ENCODE results near the gene SLC1A7. TPM values are rescaled to one million over a fixed set of nuclear protein-coding genes. Genes with fewer than 3 reads are reported as not detected.

SLC1A7 gene
- total RNA-seq, 1 donor from 2014 or later = not detected

- DNase-seq (ENCODE audit: low read depth, low spot score) = no peak
These were observed 26.1 kb downstream of the SLC1A7 start for GRCh38 chr1:53116307-53116810.

DNA sequence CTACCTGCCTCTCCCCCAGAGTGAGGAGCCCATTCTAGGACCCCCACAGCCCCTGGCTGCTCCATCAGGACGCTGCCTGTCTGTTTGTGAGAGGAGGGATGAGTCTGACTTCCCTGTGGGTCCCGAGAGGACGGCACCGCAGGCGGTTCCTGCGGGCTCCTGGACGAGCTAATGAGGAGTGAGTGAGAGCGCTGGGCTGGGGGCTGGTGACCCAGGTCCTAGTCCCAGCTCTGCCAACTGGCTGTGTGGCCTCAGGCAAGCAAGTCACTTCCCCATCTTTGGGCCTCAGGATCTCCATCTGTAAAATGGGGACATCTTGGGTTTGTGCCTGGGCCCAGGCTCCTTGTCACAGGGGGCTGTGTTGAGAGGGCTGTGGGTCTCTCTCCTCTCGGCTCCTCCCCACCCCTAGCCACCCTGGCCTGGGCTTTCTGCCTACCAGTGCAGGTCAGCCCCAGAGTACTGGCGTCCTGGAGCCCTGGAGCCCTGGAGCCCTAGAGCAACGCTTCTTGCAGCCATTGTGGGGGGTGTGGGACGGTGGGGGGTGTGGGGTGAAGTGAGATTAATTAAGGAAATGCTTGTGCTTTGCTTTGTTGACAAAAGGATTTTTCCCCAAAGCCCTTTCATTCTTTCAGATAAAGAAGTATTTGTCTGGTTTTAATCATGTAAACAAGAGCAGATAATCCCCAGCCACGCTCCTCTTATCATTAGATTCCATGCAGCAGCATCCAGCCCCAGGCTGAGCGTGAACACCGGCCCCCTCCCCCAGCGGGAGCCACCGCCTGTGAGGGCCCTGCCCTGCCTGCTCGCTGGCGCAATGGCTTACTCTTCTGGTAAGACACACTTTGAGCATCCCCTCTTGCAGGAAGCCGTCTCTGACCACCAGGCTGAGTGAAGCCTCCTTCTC lies 26.8 kb downstream of the SLC1A7 start:
- no peak for DNase-seq (ENCODE audit: low read depth, low spot score)

DNA sequence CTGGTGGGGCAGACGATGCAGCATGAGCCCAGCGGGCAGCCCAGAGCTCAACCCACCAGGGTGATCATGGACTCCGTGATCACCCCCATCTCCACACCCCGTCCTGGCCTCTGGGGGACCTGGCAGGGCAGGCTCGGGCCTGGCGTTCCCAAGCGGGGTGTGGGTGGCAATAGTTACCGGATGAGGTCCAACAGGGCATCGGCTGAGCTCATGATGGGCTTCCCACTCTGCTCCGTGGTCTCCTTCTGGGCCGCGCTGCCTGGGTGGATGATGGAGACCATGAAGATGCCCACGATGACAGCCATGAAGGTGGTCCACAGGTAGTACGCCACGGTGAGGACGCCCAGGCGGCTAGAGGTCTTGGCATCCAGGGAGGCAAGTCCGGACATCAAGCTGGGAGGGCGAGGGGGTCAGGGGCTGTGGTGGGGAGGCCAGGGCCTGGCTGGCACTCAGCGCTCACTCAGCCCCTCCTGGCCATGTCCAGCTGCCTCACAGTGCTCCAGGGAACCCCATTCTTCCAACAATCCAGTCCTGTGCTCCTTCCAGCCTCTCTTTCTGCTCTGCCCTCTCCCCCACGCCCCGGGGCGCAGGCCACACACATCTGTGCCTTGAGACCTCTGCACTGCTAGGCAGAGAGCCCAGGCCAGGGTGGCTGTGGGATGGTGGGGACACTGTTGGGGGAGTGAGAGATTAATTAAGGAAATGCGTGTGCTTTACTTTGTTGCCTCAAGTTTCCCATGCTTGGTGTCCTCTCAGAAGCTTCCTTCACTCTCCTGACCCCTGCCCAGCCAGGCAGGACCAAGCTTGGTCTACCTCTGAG lies 27.6 kb downstream of the SLC1A7 start:
- DNase-seq (ENCODE audit: low read depth, low spot score) = no peak

GRCh38 chr1:53114090-53114489 lies 28.3 kb downstream of the SLC1A7 start:
- no peak for DNase-seq (ENCODE audit: low read depth, low spot score)

DNA sequence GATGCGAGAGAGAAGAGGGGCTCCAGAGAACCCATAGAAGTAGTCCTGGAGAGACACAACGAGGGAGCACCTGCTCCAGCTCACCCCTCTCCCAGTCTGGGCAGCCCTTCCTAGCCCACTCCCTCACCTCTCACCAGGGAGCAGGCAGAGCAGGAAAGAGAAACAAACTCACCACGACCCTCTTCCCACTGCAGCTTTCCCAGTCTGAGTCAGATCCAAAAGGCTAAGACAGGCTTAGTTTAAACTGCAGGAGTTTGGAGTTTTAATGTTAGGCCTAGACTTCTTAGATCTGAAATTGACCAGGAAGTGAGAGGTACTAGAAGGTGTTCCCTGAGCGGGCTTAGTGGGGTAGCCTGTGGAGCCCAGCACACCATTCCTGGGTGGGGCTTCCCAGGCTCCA lies 29.6 kb downstream of the SLC1A7 start:
- DNase-seq (ENCODE audit: low read depth, low spot score) = no peak

DNA sequence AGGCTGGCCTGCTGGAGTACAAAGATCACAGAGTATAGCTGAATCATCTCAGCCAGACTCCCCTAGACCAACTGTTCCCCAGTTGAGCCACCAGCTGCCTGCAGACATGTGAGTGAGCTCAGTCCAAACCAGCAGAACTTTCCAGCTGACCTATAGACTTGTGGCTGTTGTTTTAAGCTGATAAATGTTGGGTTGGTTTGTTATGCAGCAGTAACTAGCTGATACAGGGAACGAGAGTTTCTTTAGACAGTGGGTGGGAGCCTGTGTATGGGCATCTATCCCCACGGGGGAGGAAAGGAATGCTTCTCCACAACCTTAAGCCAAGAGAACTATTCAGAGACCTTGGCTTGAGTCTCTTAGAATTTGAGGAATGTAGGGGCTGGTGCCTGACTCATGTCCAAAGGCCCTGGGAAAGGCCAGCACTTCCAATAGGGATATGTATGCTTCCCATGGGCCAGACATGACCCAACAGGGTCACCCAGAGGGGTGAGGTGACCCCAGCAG lies 30.1 kb downstream of the SLC1A7 start:
- no peak for DNase-seq (ENCODE audit: low read depth, low spot score)

DNA sequence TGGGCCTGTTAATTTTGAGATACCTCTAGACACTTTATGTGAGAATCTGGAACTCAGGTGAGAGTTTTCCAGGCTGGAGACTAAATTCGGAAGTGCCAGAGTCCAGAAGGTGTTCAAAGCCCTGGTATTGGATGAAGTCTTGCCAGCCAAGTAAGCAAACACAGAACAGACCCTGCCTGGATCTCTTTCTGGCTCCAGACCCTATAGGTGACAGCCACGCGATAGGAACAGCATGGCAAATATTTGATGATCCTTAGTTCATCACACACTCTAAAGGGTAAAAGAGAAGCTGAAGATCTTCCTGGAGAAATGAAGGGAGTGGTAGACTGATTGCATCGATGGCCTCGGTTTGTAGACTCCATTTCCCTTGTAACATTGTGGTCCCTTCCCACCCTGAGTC lies 30.7 kb downstream of the SLC1A7 start:
- DNase-seq (ENCODE audit: low read depth, low spot score) = no peak

- DNase-seq (ENCODE audit: low read depth, low spot score) = no peak
These were observed 31.3 kb downstream of the SLC1A7 start for GRCh38 chr1:53111073-53111556.

DNA sequence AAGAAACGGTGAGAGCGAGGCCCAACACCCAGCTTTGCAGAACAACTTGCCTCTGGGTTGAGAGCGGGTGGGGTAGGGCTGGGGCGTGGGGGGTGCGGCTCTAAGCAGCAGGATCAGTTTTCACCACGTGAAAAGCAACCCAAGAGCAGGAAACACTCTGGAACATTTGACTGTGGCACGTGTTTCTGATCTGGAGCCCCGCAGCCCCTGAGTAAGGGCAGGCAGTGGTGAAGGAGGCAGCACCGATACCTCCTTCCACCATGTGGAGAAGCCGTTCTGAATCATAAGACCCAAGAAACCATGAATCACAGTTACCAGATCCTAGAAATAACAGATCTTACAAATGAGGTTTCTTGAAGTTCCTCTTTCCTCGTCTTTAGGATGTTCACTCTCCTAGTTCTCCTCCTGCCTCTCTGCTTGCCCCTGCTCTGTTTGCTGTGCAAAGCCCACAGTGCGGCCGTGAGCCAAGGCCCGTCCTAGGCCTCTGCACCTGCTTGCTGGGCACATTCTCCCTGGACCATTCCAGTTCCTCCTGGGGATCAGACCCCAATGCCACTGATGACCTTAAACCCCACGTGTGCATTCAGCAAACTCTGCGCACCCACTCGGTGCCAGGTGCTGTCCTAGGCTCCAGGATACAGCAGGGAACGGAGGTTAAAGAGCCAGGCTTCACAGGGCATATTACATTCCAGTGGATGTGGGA lies 31.9 kb downstream of the SLC1A7 start:
- DNase-seq (ENCODE audit: low read depth, low spot score) = no peak

DNA sequence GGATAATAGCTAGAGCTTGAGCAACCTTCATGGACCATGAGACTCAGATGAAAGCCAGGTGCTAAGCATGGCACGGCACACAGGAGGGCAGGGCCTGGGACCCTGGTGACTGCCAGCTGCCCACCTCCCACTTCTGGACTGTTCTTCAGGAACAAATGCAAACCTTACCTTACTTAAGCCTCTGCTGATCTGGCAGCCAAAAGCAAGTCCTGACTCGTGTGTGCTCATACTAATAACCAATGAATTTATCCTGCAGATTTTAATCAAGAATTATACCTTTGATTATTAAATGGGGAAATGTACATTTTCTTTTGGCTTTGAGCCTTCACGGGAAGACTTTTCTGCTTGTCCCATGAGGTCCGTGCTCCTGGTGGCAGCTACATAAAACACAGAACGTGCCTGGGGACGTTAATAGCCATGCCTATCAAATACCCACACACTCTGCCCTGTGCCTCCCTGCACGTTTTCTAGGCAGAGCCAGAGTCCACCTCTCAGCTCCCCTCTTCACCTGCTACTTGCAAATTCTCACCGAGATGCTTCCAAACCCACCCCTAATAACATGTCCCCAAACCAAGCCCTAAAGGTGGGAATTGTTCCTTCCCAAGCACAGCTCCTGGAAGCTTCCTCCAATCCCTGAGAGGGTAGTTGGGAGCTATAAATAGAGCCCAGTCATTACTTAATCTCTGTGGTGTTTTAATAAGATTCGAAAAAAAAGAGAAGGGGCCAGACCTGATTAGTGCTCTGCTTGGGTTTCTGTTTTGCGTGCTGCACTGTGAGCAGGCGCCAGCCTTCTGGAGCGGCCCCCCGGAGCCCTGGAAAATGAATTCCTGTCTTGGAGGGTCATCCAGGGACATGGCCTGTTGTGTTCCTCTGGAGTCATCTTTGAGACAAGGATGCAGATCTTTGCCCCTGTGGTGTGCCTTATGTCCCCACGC lies 33.5 kb downstream of the SLC1A7 start:
- no peak for DNase-seq (ENCODE audit: low read depth, low spot score)

DNA sequence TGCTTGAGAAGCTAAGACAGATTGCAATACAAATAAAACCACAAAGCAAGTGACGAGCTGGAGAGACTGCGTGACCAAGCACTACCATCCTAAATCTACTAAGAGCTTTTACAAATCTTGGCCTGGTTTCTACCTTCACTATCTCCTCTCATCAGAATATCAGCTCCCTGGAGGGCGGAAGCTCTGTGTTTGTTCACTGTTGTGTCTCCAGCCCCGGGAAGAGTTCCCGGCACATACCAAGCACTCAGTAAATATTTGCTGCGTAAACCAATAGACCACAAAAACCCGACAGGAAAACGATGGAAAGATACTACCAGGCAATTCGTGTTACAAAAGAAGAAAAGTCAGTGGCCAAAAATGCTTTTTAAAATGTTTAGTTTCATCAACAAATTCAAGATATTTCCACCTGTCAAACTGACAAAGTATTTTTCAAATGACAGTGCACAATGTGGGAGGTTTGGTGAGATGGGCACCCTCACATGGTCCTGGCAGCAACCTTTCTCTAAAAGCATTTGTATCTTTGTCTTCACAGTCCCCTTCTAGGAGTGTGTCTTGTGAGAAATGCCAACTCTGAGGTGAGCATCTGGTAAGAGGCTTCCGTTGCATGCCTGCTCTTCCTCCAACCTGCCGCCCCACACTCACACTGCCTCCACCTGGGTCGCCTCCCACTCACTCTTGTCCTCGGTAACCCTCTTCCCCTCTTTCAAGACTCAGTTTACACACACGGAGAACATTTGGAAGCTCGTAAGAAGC lies 34.7 kb downstream of the SLC1A7 start:
- DNase-seq (ENCODE audit: low read depth, low spot score) = no peak

DNA sequence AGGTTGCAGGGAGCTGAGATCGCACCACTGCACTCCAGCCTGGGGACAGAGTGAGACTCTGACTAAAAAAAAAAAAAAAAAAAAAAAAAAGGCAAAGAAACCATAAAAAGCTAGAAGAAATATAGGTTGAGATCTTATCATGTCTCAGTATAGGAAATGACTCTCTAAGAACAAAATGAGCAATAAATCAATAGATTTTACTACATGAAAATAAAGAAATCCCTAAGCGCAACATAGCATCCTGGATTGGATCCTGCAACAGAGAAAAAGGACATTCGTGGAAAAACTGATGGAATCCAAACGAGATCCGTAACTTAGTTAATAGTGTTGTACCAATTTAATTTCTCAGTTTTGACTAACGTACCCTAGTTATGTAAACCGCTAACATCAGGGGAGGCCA lies 35.3 kb downstream of the SLC1A7 start:
- DNase-seq (ENCODE audit: low read depth, low spot score) = no peak

DNA sequence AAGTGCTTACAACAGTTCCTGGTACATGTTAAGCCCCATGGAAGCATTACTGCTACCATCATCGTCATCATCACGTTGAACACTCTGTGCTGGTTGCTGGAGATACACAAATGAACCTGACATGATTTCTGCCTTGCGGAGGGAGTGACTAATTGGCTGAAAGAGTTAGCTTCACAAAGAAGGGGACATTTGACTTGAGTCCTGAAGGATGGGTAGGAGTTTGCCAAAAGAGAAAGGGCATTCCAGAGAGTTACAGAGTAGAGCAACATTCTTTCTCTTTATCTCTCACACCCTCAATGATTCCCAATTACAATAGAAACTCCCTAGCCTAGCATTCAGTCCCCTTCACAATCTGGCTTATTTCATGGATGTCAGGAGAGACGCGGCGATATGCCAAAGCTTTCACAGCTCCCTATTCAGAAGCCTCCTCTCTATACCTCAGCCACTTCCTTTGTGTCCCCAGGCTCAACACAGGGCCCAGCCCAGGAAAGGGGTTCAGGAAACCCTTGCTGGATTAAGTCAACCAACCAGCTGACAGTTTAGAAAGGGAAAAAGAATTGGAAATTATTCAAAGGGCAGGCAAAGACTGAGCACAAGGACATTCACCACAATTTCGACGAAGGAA lies 38.0 kb downstream of the SLC1A7 start:
- DNase-seq (ENCODE audit: low read depth, low spot score) = no peak

DNA sequence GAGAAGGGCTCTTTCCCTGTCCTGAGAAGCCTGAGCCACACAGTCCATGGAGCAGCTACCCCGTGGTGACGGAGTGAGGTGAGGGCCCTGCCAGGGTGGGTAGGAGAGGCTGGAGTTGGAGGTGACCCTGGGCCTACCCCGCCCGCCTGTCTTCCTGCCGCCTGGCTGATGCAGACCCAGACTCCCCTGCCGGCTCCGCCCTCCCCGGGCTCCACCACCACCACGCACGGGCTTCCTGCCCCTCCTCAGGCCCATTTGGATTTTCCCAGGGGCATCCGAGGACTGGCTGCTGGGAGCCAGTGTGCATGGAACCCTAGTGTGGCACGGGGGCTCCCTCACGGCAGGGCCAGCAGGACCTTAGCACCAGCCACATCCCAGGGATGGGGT lies 47.9 kb downstream of the SLC1A7 start:
- no peak for DNase-seq (ENCODE audit: low read depth, low spot score)

- DNase-seq (ENCODE audit: low read depth, low spot score) = no peak
These were observed 48.5 kb downstream of the SLC1A7 start for GRCh38 chr1:53093778-53094532.

DNA sequence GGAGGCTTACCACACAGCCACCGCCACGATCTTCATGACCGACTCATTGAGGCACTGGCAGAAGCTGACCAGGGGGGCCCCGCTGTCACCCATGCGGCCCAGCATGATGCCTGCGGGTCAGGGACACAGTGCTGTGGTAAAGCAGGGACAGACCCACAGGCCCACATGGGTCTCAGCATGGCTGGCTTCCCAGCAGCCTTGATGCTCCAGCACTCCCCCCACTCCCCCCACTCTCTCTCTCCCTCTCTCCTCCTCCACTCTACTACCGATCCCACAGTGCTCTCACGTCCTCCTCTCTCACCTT lies 49.0 kb downstream of the SLC1A7 start:
- DNase-seq (ENCODE audit: low read depth, low spot score) = no peak

GRCh38 chr1:53092659-53093450 lies 49.6 kb downstream of the SLC1A7 start:
- no peak for DNase-seq (ENCODE audit: low read depth, low spot score)

Measured in pulmonary artery endothelial cell (primary cell).